Neutrophil (primary cell): ENCODE data around the gene IRAK3.

Experiments used
- H3K27ac ChIP-seq: fragments of 200-600 bp; sonication (generic); 2 replicates; pipeline ENCODE4 v1.5.1; 2016; ENCODE audit warnings: mild to moderate bottlenecking, moderate library complexity
- H3K27me3 ChIP-seq: fragments of 200-600 bp; sonication (generic); 2 replicates; pipeline ENCODE4 v1.6.0; 2016; ENCODE audit warnings: mild to moderate bottlenecking
- H3K36me3 ChIP-seq: fragments of 200-600 bp; sonication (generic); 2 replicates; pipeline ENCODE4 v1.5.1; 2017
- H3K4me1 ChIP-seq, 2 experiments: fragments of 200-600 bp in 1 of 2; sonication (generic) in 1 of 2; 1 replicate in 1 of 2; 2 replicates in 1 of 2; pipeline versions ENCODE4 v1.5.1 to v1.6.1; 2013 to 2016; ENCODE audit warnings: low read depth in 1 of 2, low read length in 1 of 2, mild to moderate bottlenecking in 1 of 2, moderate library complexity in 1 of 2; ENCODE audit not compliant: control insufficient read depth in 1 of 2, insufficient read depth in 1 of 2
- H3K4me3 ChIP-seq, 2 experiments: fragments of 200-600 bp in 1 of 2; sonication (generic) in 1 of 2; 1 replicate in 1 of 2; 2 replicates in 1 of 2; pipeline ENCODE4 v1.5.1; 2013 to 2016; ENCODE audit warnings: low read depth in 1 of 2, low read length in 1 of 2, mild to moderate bottlenecking in 1 of 2, moderate library complexity in 1 of 2
- H3K9me3 ChIP-seq: fragments of 200-600 bp; sonication (generic); 2 replicates; pipeline ENCODE4 v1.5.1; 2016
- CTCF ChIP-seq: fragments of 200-600 bp; sonication (generic); IDR thresholded peaks from 2 replicates; pipeline ENCODE4 v1.5.1; 2016; ENCODE audit warnings: antibody characterized with exemption

IRAK3 gene

GRCh38 chr12:66247741-66248140, 58.7 kb downstream of the IRAK3 start:
- H3K36me3 ChIP-seq: peaks cover 59% of the 10 kb centered on the region
- H3K9me3 ChIP-seq: no peaks in the 10 kb centered on the region
- TF ChIP-seq CTCF: no peak
- peaks cover 31 to 38% of the 10 kb centered on the region in 2 experiments for H3K4me1 ChIP-seq
- no peaks in the 10 kb centered on the region for H3K27me3 ChIP-seq
- H3K27ac ChIP-seq: peak overlapping the region; percentile 79
- no peak overlapping the region for H3K4me3 ChIP-seq

- no peak overlapping the region for H3K4me3 ChIP-seq
- H3K9me3 ChIP-seq: no peaks in the 10 kb centered on the region
- peaks cover 18 to 24% of the 10 kb centered on the region in 2 experiments for H3K4me1 ChIP-seq
- TF ChIP-seq CTCF: no peak
- H3K27me3 ChIP-seq: no peaks in the 10 kb centered on the region
- H3K27ac ChIP-seq: no peak overlapping the region
- H3K36me3 ChIP-seq: peaks cover 52% of the 10 kb centered on the region
Observed at GRCh38 chr12:66251049-66251448, 62.0 kb downstream of the IRAK3 start.

GRCh38 chr12:66252771-66253170, 63.8 kb downstream of the IRAK3 start:
- Histone ChIP-seq H3K27ac (no peak overlapping the region), H3K27me3 (no peaks in the 10 kb centered on the region), H3K36me3 (peaks cover 44% of the 10 kb centered on the region), H3K4me1 (peaks cover 7 to 11% of the 10 kb centered on the region in 2 experiments), H3K9me3 (no peaks in the 10 kb centered on the region), H3K4me3 (no peak overlapping the region)
- no peak for TF ChIP-seq CTCF

GRCh38 chr12:66255737-66256136, 66.7 kb downstream of the IRAK3 start:
- no peaks in the 10 kb centered on the region for H3K9me3 ChIP-seq
- H3K36me3 ChIP-seq: peaks cover 23% of the 10 kb centered on the region
- no peak for TF ChIP-seq CTCF
- no peak overlapping the region for H3K27ac ChIP-seq
- no peaks in the 10 kb centered on the region for H3K27me3 ChIP-seq
- H3K4me3 ChIP-seq: no peak overlapping the region
- H3K4me1 ChIP-seq: no peaks in the 10 kb centered on the region

GRCh38 chr12:66258011-66258410, 69.0 kb downstream of the IRAK3 start:
- no peak for TF ChIP-seq CTCF

GRCh38 chr12:66262737-66263136, 73.7 kb downstream of the IRAK3 start:
- H3K9me3 ChIP-seq: no peaks in the 10 kb centered on the region
- H3K36me3 ChIP-seq: no peaks in the 10 kb centered on the region
- TF ChIP-seq CTCF: no peak
- H3K27ac ChIP-seq: no peak overlapping the region
- H3K27me3 ChIP-seq: no peaks in the 10 kb centered on the region
- peaks cover 12 to 13% of the 10 kb centered on the region in 2 experiments for H3K4me1 ChIP-seq
- H3K4me3 ChIP-seq: no peak overlapping the region

More at GRCh38 chr12:66258011-66258410, 69.0 kb downstream of the IRAK3 start:
- H3K9me3 ChIP-seq: no peaks in the 10 kb centered on the region
- no peak overlapping the region for H3K4me3 ChIP-seq
- peaks cover 5% of the 10 kb centered on the region for H3K36me3 ChIP-seq
- H3K4me1 ChIP-seq: no peaks in the 10 kb centered on the region
- no peak overlapping the region for H3K27ac ChIP-seq
- H3K27me3 ChIP-seq: no peaks in the 10 kb centered on the region
